Lower leg skin (tissue), 3 donors: ENCODE measurements around the gene SASH3.

ENCODE experiments used
- POLR2A ChIP-seq, 2 donors: fragments of 450-650 bp; IDR thresholded peaks; one replicate each; pipeline ENCODE4 v1.6.1; 2016 to 2017; ENCODE audit warnings: antibody characterized with exemption in 2 of 2, mild to moderate bottlenecking in 1 of 2, moderate library complexity in 1 of 2
- TF ChIP-seq, protein P1 (sequence below), 3 donors: fragments of 450-650 bp; IDR thresholded peaks; one replicate each; pipeline ENCODE4 v1.5.1; 2016; ENCODE audit warnings: antibody characterized with exemption in 3 of 3, mild to moderate bottlenecking in 3 of 3, moderate library complexity in 2 of 3

GRCh38 chrX:129790808-129791207 is 11.1 kb downstream of the SASH3 start:
- TF ChIP-seq, protein P1, sequence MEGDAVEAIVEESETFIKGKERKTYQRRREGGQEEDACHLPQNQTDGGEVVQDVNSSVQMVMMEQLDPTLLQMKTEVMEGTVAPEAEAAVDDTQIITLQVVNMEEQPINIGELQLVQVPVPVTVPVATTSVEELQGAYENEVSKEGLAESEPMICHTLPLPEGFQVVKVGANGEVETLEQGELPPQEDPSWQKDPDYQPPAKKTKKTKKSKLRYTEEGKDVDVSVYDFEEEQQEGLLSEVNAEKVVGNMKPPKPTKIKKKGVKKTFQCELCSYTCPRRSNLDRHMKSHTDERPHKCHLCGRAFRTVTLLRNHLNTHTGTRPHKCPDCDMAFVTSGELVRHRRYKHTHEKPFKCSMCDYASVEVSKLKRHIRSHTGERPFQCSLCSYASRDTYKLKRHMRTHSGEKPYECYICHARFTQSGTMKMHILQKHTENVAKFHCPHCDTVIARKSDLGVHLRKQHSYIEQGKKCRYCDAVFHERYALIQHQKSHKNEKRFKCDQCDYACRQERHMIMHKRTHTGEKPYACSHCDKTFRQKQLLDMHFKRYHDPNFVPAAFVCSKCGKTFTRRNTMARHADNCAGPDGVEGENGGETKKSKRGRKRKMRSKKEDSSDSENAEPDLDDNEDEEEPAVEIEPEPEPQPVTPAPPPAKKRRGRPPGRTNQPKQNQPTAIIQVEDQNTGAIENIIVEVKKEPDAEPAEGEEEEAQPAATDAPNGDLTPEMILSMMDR (IDR thresholded peaks at IDR 0.05): no peak
- no peak for TF ChIP-seq POLR2A (IDR thresholded peaks at IDR 0.05)
